Fibroblast of lung (primary cell): Measurements from ENCODE around the gene CDH6. TPM values are rescaled to one million over a fixed set of nuclear protein-coding genes. Genes with fewer than 3 reads are reported as not detected.

ENCODE experiments used
- DNase-seq, 2 donors: peaks; one replicate each; pipeline versions ENCODE4 v3.0.0 to v3.0.0-alpha.2; 2010; ENCODE audit warnings: low read depth in 2 of 2
- H2AFZ ChIP-seq: 2 replicates; pipeline ENCODE4 v1.5.1; 2012; ENCODE audit warnings: low read length, control low read depth, inconsistent platforms
- H3K27ac ChIP-seq: 2 replicates; pipeline ENCODE4 v1.5.1; 2011; ENCODE audit warnings: low read length, control low read depth; ENCODE audit not compliant: insufficient read depth
- H3K27me3 ChIP-seq: 2 replicates; pipeline ENCODE4 v1.5.1; 2011; ENCODE audit warnings: mild to moderate bottlenecking, low read length; ENCODE audit not compliant: control insufficient read depth, insufficient read depth
- H3K36me3 ChIP-seq: 2 replicates; pipeline ENCODE4 v1.5.1; 2011; ENCODE audit warnings: low read length; ENCODE audit not compliant: control insufficient read depth, insufficient read depth
- H3K4me1 ChIP-seq: 2 replicates; pipeline ENCODE4 v1.5.1; 2011; ENCODE audit warnings: low read length; ENCODE audit not compliant: control insufficient read depth, insufficient read depth; ENCODE audit errors: extremely low read depth
- H3K4me2 ChIP-seq: 2 replicates; pipeline ENCODE4 v1.5.1; 2011; ENCODE audit warnings: low read length, control low read depth; ENCODE audit not compliant: insufficient read depth; ENCODE audit errors: extremely low read depth
- H3K4me3 ChIP-seq, 4 experiments: fragments of 200-600 bp in 1 of 4; sonication (generic) in 1 of 4; replicated peaks in 1 of 4; 2 replicates each; pipeline ENCODE4 v1.5.1; 2011 to 2016; ENCODE audit warnings: low read length in 4 of 4, low read depth in 3 of 4, mild to moderate bottlenecking in 3 of 4, control low read depth in 2 of 4, inconsistent platforms in 1 of 4, mixed read lengths in 1 of 4; ENCODE audit not compliant: insufficient read depth in 1 of 4; ENCODE audit errors: control extremely low read depth in 1 of 4
- H3K79me2 ChIP-seq: 2 replicates; pipeline ENCODE4 v1.5.1; 2012; ENCODE audit warnings: mild to moderate bottlenecking, low read length, inconsistent platforms; ENCODE audit not compliant: control insufficient read depth, insufficient read depth
- H3K9ac ChIP-seq: 2 replicates; pipeline ENCODE4 v1.5.1; 2011; ENCODE audit warnings: mild to moderate bottlenecking, low read length, control low read depth; ENCODE audit not compliant: insufficient read depth
- H3K9me3 ChIP-seq: 2 replicates; pipeline ENCODE4 v1.5.1; 2012; ENCODE audit warnings: low read depth, low read length; ENCODE audit not compliant: control insufficient read depth, insufficient read depth
- H4K20me1 ChIP-seq: 2 replicates; pipeline ENCODE4 v1.5.1; 2011; ENCODE audit warnings: low read length; ENCODE audit not compliant: control insufficient read depth, insufficient read depth; ENCODE audit errors: extremely low read depth
- EZH2 ChIP-seq: IDR thresholded peaks from 2 replicates; pipeline ENCODE4 v1.5.1; 2012; ENCODE audit warnings: low read length, control low read depth, mild to moderate bottlenecking; ENCODE audit errors: missing control alignments
- polyA plus RNA-seq, 2 donors: library from polyadenylated mRNA; depleted of rRNA in 1 of 2; stranded (reverse) in 1 of 2; unstranded in 1 of 2; fragments of >200 nt; gene quantifications; 2 replicates each; pipeline ENCODE4 v1.2.1, GENCODE V29; 2011 to 2012; ENCODE audit warnings: missing spikeins in 1 of 2
- total RNA-seq: library from RNA; depleted of rRNA; stranded (reverse); fragments of >200 nt; gene quantifications from 2 replicates; pipeline ENCODE4 v1.2.1, GENCODE V29; 2014
- TF ChIP-seq, protein P1 (sequence below), 2 donors: IDR thresholded peaks in 1 of 2; conservative IDR thresholded peaks in 1 of 2; 1 replicate in 1 of 2; 2 replicates in 1 of 2; pipeline ENCODE4 v1.5.1; 2011 to 2012; ENCODE audit warnings: low read length in 2 of 2, control low read depth in 1 of 2, inconsistent platforms in 1 of 2, low read depth in 1 of 2, mild to moderate bottlenecking in 1 of 2

CDH6 gene
- total and polyA plus RNA-seq, 2 donors (not counting 1 experiment from before 2014, with no cell fraction given): 10.4 to 18.8 TPM

GRCh38 chr5:31333475-31333874 lies 140.0 kb downstream of the CDH6 start:
- Histone ChIP-seq H4K20me1 (no peaks in the 10 kb centered on the region), H3K27me3 (no peaks in the 10 kb centered on the region), H3K4me2 (no peak overlapping the region), H2AFZ (no peak overlapping the region), H3K27ac (no peak overlapping the region), H3K36me3 (no peaks in the 10 kb centered on the region), H3K4me1 (no peaks in the 10 kb centered on the region), H3K79me2 (no peaks in the 10 kb centered on the region), H3K4me3 (no peak overlapping the region), H3K9me3 (no peaks in the 10 kb centered on the region), H3K9ac (no peak overlapping the region)
- TF ChIP-seq, protein P1, sequence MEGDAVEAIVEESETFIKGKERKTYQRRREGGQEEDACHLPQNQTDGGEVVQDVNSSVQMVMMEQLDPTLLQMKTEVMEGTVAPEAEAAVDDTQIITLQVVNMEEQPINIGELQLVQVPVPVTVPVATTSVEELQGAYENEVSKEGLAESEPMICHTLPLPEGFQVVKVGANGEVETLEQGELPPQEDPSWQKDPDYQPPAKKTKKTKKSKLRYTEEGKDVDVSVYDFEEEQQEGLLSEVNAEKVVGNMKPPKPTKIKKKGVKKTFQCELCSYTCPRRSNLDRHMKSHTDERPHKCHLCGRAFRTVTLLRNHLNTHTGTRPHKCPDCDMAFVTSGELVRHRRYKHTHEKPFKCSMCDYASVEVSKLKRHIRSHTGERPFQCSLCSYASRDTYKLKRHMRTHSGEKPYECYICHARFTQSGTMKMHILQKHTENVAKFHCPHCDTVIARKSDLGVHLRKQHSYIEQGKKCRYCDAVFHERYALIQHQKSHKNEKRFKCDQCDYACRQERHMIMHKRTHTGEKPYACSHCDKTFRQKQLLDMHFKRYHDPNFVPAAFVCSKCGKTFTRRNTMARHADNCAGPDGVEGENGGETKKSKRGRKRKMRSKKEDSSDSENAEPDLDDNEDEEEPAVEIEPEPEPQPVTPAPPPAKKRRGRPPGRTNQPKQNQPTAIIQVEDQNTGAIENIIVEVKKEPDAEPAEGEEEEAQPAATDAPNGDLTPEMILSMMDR (conservative IDR thresholded peaks at IDR 0.05 in 1 of 2, IDR thresholded peaks at IDR 0.05 in 1 of 2; ENCODE audit: low read depth in 1 of 2, low read length in 2 of 2): no peak
- no peak for TF ChIP-seq EZH2
- DNase-seq: no peak

GRCh38 chr5:31334061-31334860 lies 140.8 kb downstream of the CDH6 start:
- DNase-seq: peak in 1 of 2 donors; percentile 4
- TF ChIP-seq EZH2: no peak
- no peak overlapping the region for H3K27ac ChIP-seq
- no peak overlapping the region for H2AFZ ChIP-seq
- H3K4me2 ChIP-seq: no peak overlapping the region
- H3K36me3 ChIP-seq: no peaks in the 10 kb centered on the region
- H3K4me1 ChIP-seq: no peaks in the 10 kb centered on the region
- no peak overlapping the region for H3K4me3 ChIP-seq
- no peaks in the 10 kb centered on the region for H3K9me3 ChIP-seq
- no peaks in the 10 kb centered on the region for H4K20me1 ChIP-seq
- H3K27me3 ChIP-seq: no peaks in the 10 kb centered on the region
- H3K79me2 ChIP-seq: no peaks in the 10 kb centered on the region
- no peak overlapping the region for H3K9ac ChIP-seq

DNA sequence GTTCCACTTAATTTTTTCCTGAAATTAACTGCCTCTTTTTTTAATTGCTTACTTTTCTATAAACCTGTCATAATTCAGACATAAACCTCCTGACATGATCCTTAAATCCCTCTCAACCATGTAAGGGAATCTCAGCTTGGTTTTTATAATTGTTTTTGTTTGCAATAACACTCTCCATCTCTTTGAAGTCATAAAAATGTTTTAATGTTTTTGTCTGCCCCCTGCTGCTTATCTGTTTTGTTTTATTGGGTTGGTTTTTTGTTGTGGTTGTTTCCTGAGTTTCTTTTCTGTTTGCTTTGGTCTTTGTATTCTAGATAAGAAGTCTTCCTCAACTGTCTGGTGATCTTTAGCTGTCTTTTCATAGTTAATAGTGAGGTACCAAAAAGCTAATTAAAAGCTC lies 142.0 kb downstream of the CDH6 start:
- Histone ChIP-seq H3K27ac (no peak overlapping the region), H3K27me3 (no peaks in the 10 kb centered on the region), H3K4me1 (no peaks in the 10 kb centered on the region), H3K4me2 (no peak overlapping the region), H3K9me3 (no peaks in the 10 kb centered on the region), H3K79me2 (no peaks in the 10 kb centered on the region), H3K9ac (no peak overlapping the region), H2AFZ (no peak overlapping the region), H4K20me1 (no peaks in the 10 kb centered on the region), H3K36me3 (no peaks in the 10 kb centered on the region), H3K4me3 (no peak overlapping the region)
- DNase-seq: no peak
- no peak for TF ChIP-seq EZH2
- TF ChIP-seq, protein P1 (conservative IDR thresholded peaks at IDR 0.05 in 1 of 2, IDR thresholded peaks at IDR 0.05 in 1 of 2; ENCODE audit: low read depth in 1 of 2, low read length in 2 of 2): no peak
